Raji (cell line): ENCODE results near the gene MAP3K21.

Experiments
- POLR2A ChIP-seq: IDR thresholded peaks from 2 replicates; pipeline ENCODE4 v1.6.1; 2011; ENCODE audit warnings: low read depth, low read length, control low read depth; ENCODE audit not compliant: insufficient read depth

MAP3K21 gene

DNA sequence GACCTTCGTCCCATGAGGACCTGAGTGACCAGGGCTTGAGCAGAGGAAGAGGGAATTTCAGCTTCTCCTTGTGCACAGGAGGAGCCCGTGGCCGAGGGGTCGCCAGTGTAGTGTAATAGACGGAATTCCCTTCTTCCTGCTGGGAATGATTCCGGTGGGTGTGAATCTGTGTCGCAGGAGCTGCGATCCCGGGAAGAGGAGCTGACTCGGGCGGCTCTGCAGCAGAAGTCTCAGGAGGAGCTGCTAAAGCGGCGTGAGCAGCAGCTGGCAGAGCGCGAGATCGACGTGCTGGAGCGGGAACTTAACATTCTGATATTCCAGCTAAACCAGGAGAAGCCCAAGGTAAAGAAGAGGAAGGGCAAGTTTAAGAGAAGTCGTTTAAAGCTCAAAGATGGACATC, 34.4 kb downstream of the MAP3K21 start:
- no peak for TF ChIP-seq POLR2A

DNA sequence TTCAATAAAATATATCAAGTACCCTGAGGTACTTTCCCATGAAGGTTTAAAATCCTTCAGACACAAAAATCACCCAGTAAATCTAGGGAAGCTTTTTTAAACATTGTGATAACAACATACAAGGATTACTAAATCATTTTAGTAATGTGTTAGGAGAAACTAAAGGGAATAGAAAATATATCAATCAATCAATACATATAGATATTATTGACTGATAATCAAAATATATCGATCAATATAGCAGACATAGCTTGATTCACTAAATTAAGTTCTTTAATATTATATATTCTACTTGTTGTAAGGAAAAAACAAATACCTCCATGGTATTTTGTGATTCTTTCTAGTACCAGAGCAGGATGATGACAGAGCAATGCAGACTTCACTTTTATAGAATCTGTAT, 35.2 kb downstream of the MAP3K21 start:
- TF ChIP-seq POLR2A: no peak

DNA sequence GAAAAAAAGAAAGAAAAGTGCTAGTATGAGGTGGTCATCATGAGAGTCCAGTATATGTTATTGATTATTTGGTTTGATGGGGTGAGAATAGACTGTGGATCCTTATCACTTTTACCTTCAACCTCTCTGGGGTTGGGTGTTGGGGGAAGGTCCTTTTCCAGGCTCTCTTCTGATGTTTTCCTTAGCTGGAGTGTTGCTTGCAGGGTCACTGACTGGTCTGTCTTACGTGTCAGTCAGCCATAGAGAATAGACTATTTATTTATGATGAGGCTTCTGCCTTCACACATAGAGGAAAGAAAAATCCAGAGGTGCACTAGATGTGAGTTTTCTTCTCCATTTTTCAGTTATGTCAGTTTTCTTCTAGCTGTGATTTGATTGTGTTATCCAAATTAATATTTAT, 36.5 kb downstream of the MAP3K21 start:
- TF ChIP-seq POLR2A: no peak

GRCh38 chr1:233364695-233365539, 37.4 kb downstream of the MAP3K21 start:
- TF ChIP-seq POLR2A: no peak

GRCh38 chr1:233366575-233366974, 39.1 kb downstream of the MAP3K21 start:
- TF ChIP-seq POLR2A: no peak

GRCh38 chr1:233367057-233367803, 39.7 kb downstream of the MAP3K21 start:
- no peak for TF ChIP-seq POLR2A

DNA sequence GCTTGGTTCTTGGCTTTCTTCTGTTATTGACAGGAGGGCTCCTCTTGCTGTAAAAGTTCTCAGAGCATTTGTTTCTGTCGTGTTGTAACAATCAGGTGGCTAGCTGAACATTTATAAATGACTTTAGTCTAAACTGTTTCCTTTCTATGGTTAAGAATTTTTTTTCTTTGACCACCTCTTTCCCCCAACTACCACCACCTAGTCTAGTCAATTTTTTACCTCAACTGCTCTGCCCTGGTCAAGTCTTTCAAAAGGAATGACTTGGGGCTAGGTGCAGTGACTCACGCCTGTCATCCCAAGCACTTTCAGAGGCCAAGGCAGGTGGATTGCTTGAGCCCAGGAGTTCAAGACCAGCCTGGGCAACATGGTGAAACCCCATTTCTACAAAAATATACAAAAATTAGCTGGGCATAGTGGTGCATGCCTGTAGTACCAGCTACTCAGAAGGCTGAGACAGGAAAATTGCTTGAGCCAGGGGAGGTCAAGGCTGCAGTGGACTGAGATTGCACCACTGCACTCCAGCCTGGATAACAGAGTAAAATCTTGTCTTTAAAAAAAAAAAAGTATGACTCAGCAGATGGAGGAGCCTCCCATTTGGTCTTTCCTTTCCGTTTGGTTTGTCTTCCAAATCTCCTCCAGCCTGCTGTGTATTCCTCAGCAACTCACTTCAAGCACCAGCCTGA, 40.7 kb downstream of the MAP3K21 start:
- TF ChIP-seq POLR2A: no peak

- TF ChIP-seq POLR2A: no peak
Measured at GRCh38 chr1:233368789-233369130, 41.2 kb downstream of the MAP3K21 start.

GRCh38 chr1:233372218-233373120, 44.9 kb downstream of the MAP3K21 start:
- TF ChIP-seq POLR2A: no peak

GRCh38 chr1:233373226-233373625, 45.7 kb downstream of the MAP3K21 start:
- no peak for TF ChIP-seq POLR2A

DNA sequence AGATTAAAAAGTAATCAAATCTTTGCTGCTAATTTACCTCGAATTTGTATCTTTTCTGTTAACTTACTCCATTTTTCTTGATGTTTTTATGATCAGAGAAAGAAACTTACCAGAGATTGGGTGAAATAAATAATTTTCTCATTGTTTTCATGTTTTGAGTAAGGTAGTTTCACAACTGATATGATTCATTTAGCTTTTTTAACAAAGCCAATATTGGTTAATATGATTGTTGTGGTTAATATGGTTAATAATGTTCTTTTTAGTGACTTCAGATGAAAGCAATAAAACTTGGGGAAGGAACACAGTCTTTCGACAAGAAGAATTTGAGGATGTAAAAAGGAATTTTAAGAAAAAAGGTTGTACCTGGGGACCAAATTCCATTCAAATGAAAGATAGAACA, 48.1 kb downstream of the MAP3K21 start:
- no peak for TF ChIP-seq POLR2A

GRCh38 chr1:233376382-233377110, 49.0 kb downstream of the MAP3K21 start:
- no peak for TF ChIP-seq POLR2A

- TF ChIP-seq POLR2A: no peak
Measured at GRCh38 chr1:233379869-233380438, 52.4 kb downstream of the MAP3K21 start.

- TF ChIP-seq POLR2A: no peak
Measured at GRCh38 chr1:233381806-233382205, 54.3 kb downstream of the MAP3K21 start.
